GM10248 (cell line): ENCODE data around the gene RHOBTB3.
"Not testable (repeated sequence)": the region's sequence is repeated elsewhere in the genome, so short reads cannot be mapped to it uniquely, and the experiment has no call there.

ENCODE experiments used
- CTCF ChIA-PET: fragments of 300-600 bp; sonication (Branson Sonifier 250); formaldehyde crosslinking; extraction: SDS; loops from one replicate; lab custom pipeline; 2021; ENCODE audit warnings: antibody characterized with exemption; lab: Yijun Ruan, JAX
- POLR2A ChIA-PET: fragments of 350-650 bp; sonication (Branson Sonifier 250); formaldehyde crosslinking; extraction: SDS; loops from one replicate; lab custom pipeline; 2020; ENCODE audit warnings: antibody characterized with exemption; lab: Yijun Ruan, JAX
- DNase-seq: peaks from one replicate; pipeline ENCODE4 v3.0.0; 2012; ENCODE audit errors: extremely low spot score
- TF ChIP-seq, protein P1 (sequence below): IDR thresholded peaks from 2 replicates; pipeline ENCODE4 v1.5.1; 2012; ENCODE audit warnings: mild to moderate bottlenecking, low read depth; ENCODE audit errors: extremely low read depth, missing control alignments, control extremely low read depth

RHOBTB3 gene

DNA sequence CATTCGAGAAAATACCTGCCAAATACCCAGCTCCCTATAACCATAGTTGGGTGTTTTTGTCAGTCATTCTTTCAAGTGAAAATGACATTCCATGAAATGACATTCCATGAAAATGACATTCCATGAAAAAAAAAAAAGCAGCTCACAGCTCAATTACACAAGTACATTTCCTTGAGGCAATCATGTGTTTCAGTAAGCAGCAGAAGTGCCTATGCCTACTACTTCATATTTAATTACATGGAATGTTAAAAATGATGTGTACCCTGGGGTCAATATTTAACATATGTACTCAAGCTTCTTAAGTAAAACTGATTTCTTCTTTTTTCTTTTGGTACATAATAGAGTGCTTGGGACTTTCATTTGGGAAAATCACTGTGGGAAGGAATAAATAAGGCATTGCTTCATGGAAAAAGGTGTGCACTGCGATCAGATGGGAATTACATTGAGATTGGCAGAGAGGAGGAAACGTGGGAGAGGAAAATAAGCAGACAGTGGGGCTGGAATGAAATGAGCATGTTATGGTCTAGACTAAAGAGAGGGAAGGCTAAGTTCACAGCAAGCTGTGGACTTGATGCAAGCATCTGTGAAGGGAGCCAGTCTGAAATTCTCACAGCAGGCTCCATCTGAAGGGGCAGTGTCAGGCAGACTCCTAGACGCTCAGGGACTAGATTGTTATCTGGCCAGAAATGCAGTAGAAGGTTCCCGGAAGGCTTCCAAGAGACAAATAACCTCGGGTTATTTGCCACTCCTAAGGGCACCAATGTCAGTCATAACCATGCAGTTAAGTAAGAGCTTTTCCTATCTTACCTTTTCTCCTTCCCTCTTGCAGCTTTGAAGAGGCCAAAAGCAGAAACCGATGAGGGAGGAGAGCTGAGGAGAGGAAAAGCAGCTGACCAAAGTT lies 33.1 kb upstream of the RHOBTB3 start:
- no peak for DNase-seq
- CTCF ChIA-PET: interaction anchor here (0.9 to 1.8 kb wide), 6 partner anchors 10 to 640 kb away, joined by 3 to 5 read pairs (median 3); no protein-coding TSS in a partner anchor
- TF ChIP-seq, protein P1, sequence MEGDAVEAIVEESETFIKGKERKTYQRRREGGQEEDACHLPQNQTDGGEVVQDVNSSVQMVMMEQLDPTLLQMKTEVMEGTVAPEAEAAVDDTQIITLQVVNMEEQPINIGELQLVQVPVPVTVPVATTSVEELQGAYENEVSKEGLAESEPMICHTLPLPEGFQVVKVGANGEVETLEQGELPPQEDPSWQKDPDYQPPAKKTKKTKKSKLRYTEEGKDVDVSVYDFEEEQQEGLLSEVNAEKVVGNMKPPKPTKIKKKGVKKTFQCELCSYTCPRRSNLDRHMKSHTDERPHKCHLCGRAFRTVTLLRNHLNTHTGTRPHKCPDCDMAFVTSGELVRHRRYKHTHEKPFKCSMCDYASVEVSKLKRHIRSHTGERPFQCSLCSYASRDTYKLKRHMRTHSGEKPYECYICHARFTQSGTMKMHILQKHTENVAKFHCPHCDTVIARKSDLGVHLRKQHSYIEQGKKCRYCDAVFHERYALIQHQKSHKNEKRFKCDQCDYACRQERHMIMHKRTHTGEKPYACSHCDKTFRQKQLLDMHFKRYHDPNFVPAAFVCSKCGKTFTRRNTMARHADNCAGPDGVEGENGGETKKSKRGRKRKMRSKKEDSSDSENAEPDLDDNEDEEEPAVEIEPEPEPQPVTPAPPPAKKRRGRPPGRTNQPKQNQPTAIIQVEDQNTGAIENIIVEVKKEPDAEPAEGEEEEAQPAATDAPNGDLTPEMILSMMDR: no peak
- POLR2A ChIA-PET: no interaction called here

DNA sequence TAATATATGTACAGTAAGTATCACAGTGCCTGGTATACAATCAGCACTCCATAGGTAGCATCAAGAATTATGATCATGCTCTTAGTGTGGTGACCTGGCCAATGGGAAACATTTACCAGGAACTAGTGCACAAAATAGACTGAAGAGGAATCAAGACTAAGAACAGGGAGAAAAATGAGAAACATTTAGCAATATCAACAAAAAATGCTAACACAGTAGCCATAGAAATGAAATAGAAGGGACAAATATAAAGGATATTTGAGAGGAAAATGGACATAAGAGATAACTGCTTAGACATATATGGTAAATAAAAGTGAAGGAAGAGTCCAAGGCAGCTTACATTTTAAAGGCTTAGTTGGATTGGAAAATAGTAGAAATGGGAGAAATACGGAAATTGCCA lies 31.8 kb upstream of the RHOBTB3 start:
- TF ChIP-seq, protein P1: no peak
- ChIA-PET POLR2A (no interaction called here), CTCF (interaction anchor here (1.1 to 2.8 kb wide), 3 partner anchors 11 to 35 kb away, joined by 3 to 11 read pairs (median 4); no protein-coding TSS in a partner anchor)
- DNase-seq: no peak

DNA sequence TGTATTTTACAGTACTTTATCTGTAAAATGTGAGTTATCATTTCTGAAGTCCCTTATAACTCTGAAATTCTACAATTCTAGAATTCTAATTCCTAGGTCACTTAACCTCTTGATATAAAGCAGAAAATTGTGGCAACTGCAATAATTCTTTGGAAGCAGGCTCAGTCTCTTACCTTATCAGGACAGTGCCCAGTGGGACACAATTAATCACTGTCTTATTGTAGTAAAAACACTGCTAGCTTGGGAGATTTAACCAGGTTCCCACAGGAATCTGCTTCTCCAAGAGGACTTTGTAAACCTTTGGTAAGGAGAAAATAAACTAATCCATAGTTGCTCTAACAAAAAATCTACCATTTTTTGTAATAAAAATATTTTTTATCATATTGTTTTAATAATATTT lies 30.1 kb upstream of the RHOBTB3 start:
- ChIA-PET POLR2A (no interaction called here), CTCF (interaction anchor here (2.8 kb wide), 1 partner anchor 37 kb away, joined by 11 read pairs; no protein-coding TSS in a partner anchor)
- TF ChIP-seq, protein P1: no peak
- no peak for DNase-seq

DNA sequence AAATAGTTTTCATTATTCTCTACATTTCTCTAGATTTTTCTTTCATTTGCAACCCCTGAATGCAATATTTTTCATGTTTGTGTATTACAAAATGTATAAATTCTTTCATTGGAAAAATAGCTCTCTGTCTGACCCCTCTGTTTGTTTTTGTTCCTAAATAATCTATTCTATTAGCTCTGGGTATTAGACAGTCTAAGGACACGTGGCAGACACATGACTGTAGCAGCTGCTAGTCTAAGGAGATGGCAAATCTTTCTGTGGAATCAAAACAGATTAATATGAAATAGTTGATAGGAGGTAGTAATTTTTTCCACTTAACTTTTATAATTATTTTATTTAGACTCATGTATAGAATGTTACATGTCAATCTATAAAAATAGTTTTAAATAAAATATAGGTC lies 27.0 kb upstream of the RHOBTB3 start:
- ChIA-PET POLR2A (no interaction called here), CTCF (no interaction called here)
- TF ChIP-seq, protein P1: no peak
- DNase-seq: no peak

DNA sequence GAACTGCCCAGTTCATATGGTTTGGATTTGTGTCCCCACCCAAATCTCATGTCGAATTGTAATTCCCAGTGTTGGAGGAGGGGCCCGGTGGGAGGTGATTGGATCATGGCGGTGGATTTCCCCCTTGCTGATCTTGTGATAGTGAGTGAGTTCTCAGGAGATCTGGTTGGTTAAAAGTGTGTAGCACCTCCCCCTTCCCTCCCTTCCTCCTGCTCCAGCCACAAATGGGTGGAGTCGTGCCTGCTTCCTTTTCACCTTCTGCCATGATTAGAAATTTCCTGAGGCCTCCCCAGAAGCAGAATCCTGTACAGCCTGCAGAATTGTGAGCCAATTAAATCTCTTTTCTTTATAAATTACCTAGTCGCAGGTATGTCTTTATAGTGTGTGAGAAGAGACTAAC lies 24.9 kb upstream of the RHOBTB3 start:
- POLR2A ChIA-PET, DNase-seq: not testable (repeated sequence)
- CTCF ChIA-PET: interaction anchor here (1.4 to 1.6 kb wide), 2 partner anchors 13 to 42 kb away, joined by 3 read pairs; no protein-coding TSS in a partner anchor

DNA sequence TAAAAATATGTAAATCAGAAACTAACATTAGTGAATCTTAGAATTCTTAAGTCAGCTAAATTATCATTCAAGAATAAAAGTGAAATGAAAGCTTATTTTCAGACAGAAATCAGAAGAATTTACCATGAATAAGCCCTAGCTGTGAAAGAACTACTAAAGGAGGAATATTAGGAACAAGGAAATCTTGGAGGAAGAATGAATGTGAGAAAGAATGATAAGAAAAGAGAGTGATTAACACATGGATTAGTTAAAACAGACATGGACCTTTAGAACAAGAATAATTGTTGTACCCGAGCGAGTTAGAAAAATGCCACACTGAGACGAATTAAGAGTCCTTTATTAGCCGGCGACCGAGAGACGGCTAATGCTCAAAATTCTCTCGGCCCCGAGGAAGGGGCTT lies 24.1 kb upstream of the RHOBTB3 start:
- TF ChIP-seq, protein P1: no peak
- POLR2A ChIA-PET: no interaction called here
- no peak for DNase-seq
- CTCF ChIA-PET: interaction anchor here (1.1 kb wide), 1 partner anchor 14 kb away, joined by 3 read pairs; no protein-coding TSS in a partner anchor

DNA sequence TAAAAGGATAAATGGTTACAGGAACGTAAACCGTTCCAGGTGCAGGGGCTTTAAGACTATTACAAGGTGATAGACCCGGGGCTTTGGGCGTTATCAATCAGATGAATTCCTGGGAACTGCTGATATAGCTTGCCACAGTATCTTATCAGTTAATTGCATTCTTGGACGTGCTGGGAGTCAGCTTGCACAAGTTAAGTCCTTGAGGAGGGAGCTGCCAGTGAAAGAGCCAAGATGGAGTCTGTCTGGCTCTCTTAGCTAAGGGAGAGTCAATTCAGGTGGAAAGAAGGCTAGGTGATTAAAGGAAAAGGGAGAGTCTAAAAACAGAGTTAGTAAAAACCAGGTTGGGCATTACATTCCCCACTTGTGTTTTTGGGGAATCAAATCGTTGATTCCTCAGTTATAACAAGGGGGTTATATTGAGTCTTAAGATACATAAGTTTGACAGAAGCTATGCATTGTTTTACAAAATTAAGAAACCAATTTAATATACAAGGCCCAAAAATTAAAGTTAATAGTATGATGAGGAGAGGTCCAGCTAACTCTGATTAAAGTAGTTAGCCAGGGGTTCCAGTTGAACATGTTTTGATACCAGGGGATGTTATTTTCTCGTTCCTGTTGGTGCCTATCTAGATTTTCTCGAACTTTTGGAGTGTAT lies 23.5 kb upstream of the RHOBTB3 start:
- POLR2A ChIA-PET, DNase-seq: not testable (repeated sequence)
- CTCF ChIA-PET: interaction anchor here (1.1 to 1.5 kb wide), 2 partner anchors 15 to 17 kb away, joined by 3 to 4 read pairs; no protein-coding TSS in a partner anchor
